ENCODE data around the gene RRBP1.

Gene RRBP1

DNA sequence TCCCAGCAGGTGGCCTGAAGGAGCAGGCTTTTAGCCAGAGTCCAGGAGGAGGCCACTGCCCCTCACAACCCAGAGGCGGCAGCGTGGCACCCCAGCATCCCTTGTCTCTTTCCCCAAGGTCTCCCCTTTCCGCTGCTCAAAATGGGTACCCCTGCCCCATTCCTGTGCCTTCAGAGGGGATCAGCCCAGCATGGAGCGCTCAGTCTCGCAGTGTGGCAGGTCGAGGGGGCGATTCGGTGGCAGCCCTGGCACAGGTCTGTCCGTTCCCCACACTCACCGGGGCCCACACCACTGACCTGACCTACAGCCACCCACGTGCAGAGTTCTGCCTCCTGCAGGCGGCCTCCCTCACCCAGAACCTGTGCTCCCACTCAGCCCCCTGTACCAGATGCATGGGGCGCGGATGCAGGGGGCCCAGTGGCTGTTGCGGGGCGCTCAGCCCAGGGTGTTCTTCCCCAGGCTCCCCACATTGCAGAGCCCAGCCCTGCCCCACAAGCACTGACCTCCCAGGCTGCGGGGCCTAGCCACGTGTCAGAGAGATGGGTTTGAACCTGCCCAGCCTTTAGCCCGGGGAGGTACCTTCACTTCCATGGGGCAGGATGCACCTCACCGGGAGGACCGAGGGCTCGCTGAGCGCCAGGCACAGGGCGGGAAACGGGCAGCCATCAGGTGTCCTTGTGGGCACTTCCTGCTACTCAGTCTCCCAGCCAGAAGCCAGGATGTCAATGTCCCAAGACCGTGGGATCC, 70.3 kb downstream of the RRBP1 start:
- CTCF ChIA-PET, result no interaction called here
- DNase-seq (ENCODE audit: low spot score), result peak; percentile 38
- peak overlapping the region; percentile 76 for H3K27ac ChIP-seq
- TF ChIP-seq, protein P1, sequence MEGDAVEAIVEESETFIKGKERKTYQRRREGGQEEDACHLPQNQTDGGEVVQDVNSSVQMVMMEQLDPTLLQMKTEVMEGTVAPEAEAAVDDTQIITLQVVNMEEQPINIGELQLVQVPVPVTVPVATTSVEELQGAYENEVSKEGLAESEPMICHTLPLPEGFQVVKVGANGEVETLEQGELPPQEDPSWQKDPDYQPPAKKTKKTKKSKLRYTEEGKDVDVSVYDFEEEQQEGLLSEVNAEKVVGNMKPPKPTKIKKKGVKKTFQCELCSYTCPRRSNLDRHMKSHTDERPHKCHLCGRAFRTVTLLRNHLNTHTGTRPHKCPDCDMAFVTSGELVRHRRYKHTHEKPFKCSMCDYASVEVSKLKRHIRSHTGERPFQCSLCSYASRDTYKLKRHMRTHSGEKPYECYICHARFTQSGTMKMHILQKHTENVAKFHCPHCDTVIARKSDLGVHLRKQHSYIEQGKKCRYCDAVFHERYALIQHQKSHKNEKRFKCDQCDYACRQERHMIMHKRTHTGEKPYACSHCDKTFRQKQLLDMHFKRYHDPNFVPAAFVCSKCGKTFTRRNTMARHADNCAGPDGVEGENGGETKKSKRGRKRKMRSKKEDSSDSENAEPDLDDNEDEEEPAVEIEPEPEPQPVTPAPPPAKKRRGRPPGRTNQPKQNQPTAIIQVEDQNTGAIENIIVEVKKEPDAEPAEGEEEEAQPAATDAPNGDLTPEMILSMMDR (conservative IDR thresholded peaks at IDR 0.05; ENCODE audit: low read depth), result peak; percentile 63
- POLR2A ChIA-PET (ENCODE audit: low non-redundant PET), result no interaction called here

DNA sequence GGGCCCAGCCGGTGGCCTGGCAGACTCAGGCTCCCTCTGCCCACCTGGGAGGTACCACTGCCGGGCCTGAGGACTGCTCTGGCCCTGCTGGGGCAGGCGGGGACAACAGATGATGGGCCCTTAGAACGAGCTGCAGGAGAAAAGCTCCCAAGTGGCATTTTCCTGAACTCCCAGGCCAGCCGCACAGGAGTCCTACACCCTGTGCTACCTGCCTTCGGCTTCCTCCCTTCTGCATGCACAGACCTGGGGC, 70.8 kb downstream of the RRBP1 start:
- peak overlapping the region; percentile 76 for H3K27ac ChIP-seq
- CTCF ChIA-PET, result interaction anchor here (0.7 to 0.9 kb wide), 3 partner anchors 9 to 82 kb away, joined by 3 read pairs; no protein-coding TSS in a partner anchor
- DNase-seq (ENCODE audit: low spot score), result no peak

DNA sequence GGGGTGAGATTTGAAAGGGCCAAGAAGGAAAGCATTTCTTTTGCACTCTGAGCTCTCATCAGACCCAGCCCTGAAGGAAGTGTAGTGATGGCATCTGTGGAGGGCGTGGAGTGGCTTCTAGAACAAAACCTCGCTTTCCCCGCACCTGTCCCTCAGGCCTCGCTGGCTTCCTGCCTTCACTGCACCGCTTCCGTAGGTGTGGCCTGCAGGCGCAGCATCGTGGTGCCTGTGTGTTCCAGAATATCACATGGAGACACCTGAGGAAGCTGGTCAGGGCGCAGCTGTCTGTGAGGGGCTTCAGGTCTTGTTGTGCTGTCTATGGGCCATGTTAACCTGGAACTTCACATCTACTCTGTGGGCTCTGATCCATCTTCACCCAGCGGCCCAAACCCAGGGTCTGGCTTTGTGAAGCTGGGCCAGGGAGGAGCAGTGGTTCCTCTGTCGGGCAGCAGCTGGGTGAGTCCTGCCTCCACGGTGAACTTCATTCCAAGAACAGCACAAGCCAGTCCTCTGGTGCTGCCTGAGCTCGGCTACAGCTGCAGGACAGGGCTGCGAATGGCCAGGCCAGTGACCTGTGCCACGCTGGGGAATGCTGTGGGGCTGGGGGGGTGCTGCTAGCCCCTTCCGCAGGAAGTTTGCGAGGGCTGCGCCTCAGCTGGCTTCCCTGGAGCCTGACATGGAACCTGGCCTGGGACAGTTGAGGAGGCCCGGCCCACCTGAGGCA, 71.3 kb downstream of the RRBP1 start:
- no peak for DNase-seq (ENCODE audit: low spot score)
- TF ChIP-seq, protein P1 (conservative IDR thresholded peaks at IDR 0.05; ENCODE audit: low read depth), result no peak
- ChIA-PET CTCF (interaction anchor here (0.7 to 1.0 kb wide), 4 partner anchors 8 to 81 kb away, joined by 3 read pairs; no protein-coding TSS in a partner anchor), POLR2A (ENCODE audit: low non-redundant PET) (no interaction called here)
- H3K27ac ChIP-seq, result peak overlapping the region; percentile 76

More for the DNA sequence above, 70.8 kb downstream of the RRBP1 start:
- POLR2A ChIA-PET (ENCODE audit: low non-redundant PET), result no interaction called here
- TF ChIP-seq, protein P1 (conservative IDR thresholded peaks at IDR 0.05; ENCODE audit: low read depth), result no peak

DNA sequence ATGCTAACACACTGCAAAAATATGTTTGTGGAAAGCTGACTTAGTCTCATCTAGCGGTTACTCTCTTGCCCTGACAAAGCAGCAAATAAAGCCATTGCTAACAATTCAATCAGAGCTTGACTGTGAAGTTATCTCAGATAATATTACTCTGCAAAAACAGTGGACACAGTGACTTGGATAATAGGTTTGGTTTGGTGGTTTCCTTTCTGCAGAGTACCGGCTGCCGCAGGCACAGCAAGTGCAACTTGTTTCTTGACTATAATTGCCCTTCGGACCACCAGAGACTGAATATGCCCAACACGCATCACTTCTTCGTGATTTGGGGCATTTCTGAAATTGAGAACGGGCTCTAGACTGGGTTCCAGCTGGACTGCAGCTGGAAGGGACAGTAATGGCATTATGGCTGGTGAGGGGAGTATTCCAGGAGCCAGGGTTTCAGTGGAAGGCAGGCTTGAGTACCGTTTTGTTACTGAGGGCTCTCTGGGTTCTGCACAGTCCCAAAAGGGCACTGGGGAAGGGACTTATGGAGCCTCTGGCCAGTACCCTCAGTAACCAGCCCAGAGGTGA, 72.1 kb downstream of the RRBP1 start:
- TF ChIP-seq, protein P1 (conservative IDR thresholded peaks at IDR 0.05; ENCODE audit: low read depth), result no peak
- ChIA-PET POLR2A (ENCODE audit: low non-redundant PET) (no interaction called here), CTCF (interaction anchor here (0.7 to 1.0 kb wide), 2 partner anchors 54 to 73 kb away, joined by 3 to 4 read pairs; no protein-coding TSS in a partner anchor)
- no peak for DNase-seq (ENCODE audit: low spot score)
- peak overlapping the region; percentile 76 for H3K27ac ChIP-seq

DNA sequence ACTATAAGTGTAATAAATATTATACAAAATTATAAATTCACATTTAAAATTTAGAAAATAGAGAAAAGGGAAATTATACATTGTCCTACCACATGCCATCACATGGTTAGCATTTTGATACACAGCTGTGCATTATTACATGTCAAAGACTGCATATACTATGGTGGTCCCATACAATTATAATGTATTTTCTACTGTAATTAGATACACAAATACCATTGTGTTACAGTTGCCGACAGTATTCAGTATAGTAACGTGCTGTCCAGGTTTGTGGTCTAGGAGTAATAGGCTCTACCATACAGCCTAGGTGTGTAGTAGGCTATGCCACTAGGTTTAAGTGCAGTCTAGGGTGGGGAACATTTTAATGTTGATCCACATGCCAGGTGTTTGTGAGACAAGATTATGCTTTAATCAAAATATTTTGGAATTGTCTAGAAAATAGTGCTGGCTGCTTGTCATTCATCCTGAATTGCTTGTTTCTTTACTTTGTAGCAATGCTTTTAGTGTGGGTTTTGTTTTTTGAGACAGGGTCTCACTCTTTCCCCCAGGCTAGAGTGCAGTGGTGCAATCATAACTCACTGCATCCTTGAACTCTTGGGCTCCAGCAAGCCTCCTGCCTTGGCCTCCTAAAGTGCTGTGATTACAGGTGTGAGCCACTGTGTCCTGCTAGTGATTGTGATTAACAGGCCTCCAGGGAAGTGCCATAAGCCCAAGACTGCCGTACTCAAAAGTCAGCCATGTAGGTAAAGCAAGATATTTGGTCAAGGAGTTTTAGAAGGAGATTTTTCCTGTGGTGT, 73.1 kb downstream of the RRBP1 start:
- TF ChIP-seq, protein P1 (conservative IDR thresholded peaks at IDR 0.05; ENCODE audit: low read depth), result no peak
- ChIA-PET CTCF (interaction anchor here (1.7 kb wide), 1 partner anchor 72 kb away, joined by 4 read pairs; no protein-coding TSS in a partner anchor), POLR2A (ENCODE audit: low non-redundant PET) (no interaction called here)
- no peak overlapping the region for H3K27ac ChIP-seq
- no peak for DNase-seq (ENCODE audit: low spot score)

DNA sequence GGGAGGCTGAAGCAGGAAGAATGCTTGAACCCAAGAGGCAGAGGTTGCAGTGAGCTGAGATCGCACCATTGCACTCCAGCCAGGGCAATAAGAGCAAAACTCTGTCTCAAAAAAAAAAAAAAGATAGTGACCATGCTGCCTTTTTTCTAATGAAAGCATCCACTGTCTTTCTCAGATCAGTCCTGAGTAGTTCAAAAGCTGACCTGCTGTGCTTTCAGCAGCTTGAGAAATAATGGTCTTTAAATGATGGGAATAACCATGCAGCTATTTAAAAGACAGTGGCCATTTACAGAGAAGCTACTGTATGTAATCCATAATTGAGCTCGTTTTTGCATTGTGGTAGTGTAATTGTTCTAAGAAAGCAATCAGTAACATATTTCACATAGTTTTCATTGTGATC, 76.0 kb downstream of the RRBP1 start:
- TF ChIP-seq, protein P1 (conservative IDR thresholded peaks at IDR 0.05; ENCODE audit: low read depth), result no peak
- H3K27ac ChIP-seq, result peak overlapping the region; percentile 28; the same call in 1 of the 2 replicates
- no peak for DNase-seq (ENCODE audit: low spot score)
- POLR2A ChIA-PET (ENCODE audit: low non-redundant PET), result no interaction called here
- CTCF ChIA-PET, result interaction anchor here (0.6 kb wide), 3 partner anchors 69 to 101 kb away, joined by 3 to 7 read pairs (median 3); partner anchors contain the start of gene BFSP1

All from RWPE1 (cell line).